GM03348 (cell line): ENCODE results near the gene PLSCR3.
A peak's percentile ranks its signal among the peaks of the same experiment; 100 is the strongest.

Source experiments
- DNase-seq: peaks from one replicate; pipeline ENCODE4 v3.0.0; 2012; ENCODE audit warnings: low spot score

Gene PLSCR3

GRCh38 chr17:7405350-7406234 is 11.3 kb upstream of the PLSCR3 start:
- DNase-seq = peak; percentile 61

- peak; percentile 91 for DNase-seq
Observed at GRCh38 chr17:7404737-7405349, 10.5 kb upstream of the PLSCR3 start.

GRCh38 chr17:7403977-7404736 is 9.8 kb upstream of the PLSCR3 start, which contains the start of gene TMEM256:
TSS of gene TMEM256 (minus strand) at chr17:7404097. CDS start at chr17:7404084, 13 bp downstream.
- peak; percentile 98 for DNase-seq

- peak; percentile 92 for DNase-seq
Observed at GRCh38 chr17:7403727-7403976, 9.3 kb upstream of the PLSCR3 start.

- DNase-seq = no peak
Observed at GRCh38 chr17:7403043-7403726, 8.9 kb upstream of the PLSCR3 start.

GRCh38 chr17:7398612-7399011 is 4.3 kb upstream of the PLSCR3 start:
- no peak for DNase-seq

GRCh38 chr17:7396147-7396546 is 1.8 kb upstream of the PLSCR3 start:
- no peak for DNase-seq

GRCh38 chr17:7393613-7394451 is 493 bp downstream of the PLSCR3 start:
- DNase-seq = peak; percentile 66

GRCh38 chr17:7392696-7393612 is 1.4 kb downstream of the PLSCR3 start:
- DNase-seq = no peak

GRCh38 chr17:7391307-7391706 is 3.0 kb downstream of the PLSCR3 start:
- DNase-seq = no peak

- DNase-seq = no peak
Observed at GRCh38 chr17:7389924-7390910, 4.1 kb downstream of the PLSCR3 start.

GRCh38 chr17:7388856-7389255 is 5.5 kb downstream of the PLSCR3 start:
- no peak for DNase-seq

GRCh38 chr17:7384489-7385081 is 9.7 kb downstream of the PLSCR3 start:
- no peak for DNase-seq

GRCh38 chr17:7383742-7384488 is 10.4 kb downstream of the PLSCR3 start:
- peak; percentile 66 for DNase-seq

GRCh38 chr17:7383371-7383741 is 11.0 kb downstream of the PLSCR3 start:
- DNase-seq = no peak

GRCh38 chr17:7382901-7383300 is 11.4 kb downstream of the PLSCR3 start:
- DNase-seq = no peak

- peak; percentile 47 for DNase-seq
Observed at GRCh38 chr17:7380855-7381683, 13.3 kb downstream of the PLSCR3 start, which contains the start of gene TNK1. TSS of gene TNK1 (plus strand) at chr17:7381089. CDS start at chr17:7382927, 1,838 bp downstream.
